IMR-90 (cell line): ENCODE results near the gene SPINDOC. TPM values are rescaled to one million over a fixed set of nuclear protein-coding genes. Genes with fewer than 3 reads are reported as not detected.

ENCODE experiments used
- ATAC-seq: fragments of 200-7000 bp; cut with Tn5 transposase; 2 replicates; pipeline ENCODE4 v1.9.1; 2020; ENCODE audit warnings: low read depth, mild to moderate bottlenecking, moderate library complexity
- Bru-seq: library from RNA; stranded (reverse); fragments of 400-500 nt; gene quantifications from one replicate; lab custom pipeline; 2021; lab: Mats Ljungman, UMichigan
- BruChase-seq, 2 experiments: library from RNA; stranded (reverse); fragments of 400-500 nt; gene quantifications; one replicate each; lab custom pipeline; 2021; lab: Mats Ljungman, UMichigan
- BruUV-seq: library from RNA; stranded (reverse); fragments of 400-500 nt; replicated peaks from 2 replicates; lab custom pipeline; 2021; lab: Mats Ljungman, UMichigan
- CTCF ChIA-PET: fragments of 300-600 bp; formaldehyde crosslinking; extraction: SDS; loops from one replicate; lab custom pipeline; 2021; ENCODE audit warnings: antibody characterized with exemption; lab: Yijun Ruan, JAX
- POLR2A ChIA-PET: fragments of 300-600 bp; sonication (Branson Sonifier 250); formaldehyde crosslinking; loops from one replicate; lab custom pipeline; 2022; ENCODE audit warnings: antibody characterized with exemption; ENCODE audit not compliant: unreplicated experiment; lab: Charles Lee
- DNase-seq: peaks from one replicate; pipeline ENCODE4 v3.0.0; 2013
- H2AFZ ChIP-seq: replicated peaks from 2 replicates; pipeline ENCODE3; 2013; ENCODE audit warnings: low read length, mild to moderate bottlenecking; ENCODE audit not compliant: poor library complexity
- H2AK5ac ChIP-seq: 2 replicates; pipeline ENCODE4 v1.6.1; 2013; ENCODE audit warnings: low read depth, low read length, inconsistent platforms
- H2AK9ac ChIP-seq: replicated peaks from 2 replicates; pipeline ENCODE3; 2013; ENCODE audit warnings: mild to moderate bottlenecking, low read depth, low read length, moderate library complexity; ENCODE audit not compliant: poor library complexity
- H2BK120ac ChIP-seq: 2 replicates; pipeline ENCODE4 v1.6.1; 2013; ENCODE audit warnings: low read depth, low read length, inconsistent platforms
- H2BK15ac ChIP-seq: 3 replicates; pipeline ENCODE4 v1.6.1; 2013; ENCODE audit warnings: low read depth, low read length, inconsistent platforms
- H2BK20ac ChIP-seq: 2 replicates; pipeline ENCODE4 v1.6.1; 2013; ENCODE audit warnings: low read depth, mild to moderate bottlenecking, inconsistent platforms, low read length, moderate library complexity
- H2BK5ac ChIP-seq: 2 replicates; pipeline ENCODE4 v1.6.1; 2013; ENCODE audit warnings: mild to moderate bottlenecking, low read depth, low read length, inconsistent platforms; ENCODE audit not compliant: poor library complexity, severe bottlenecking
- H3K14ac ChIP-seq: replicated peaks from 2 replicates; pipeline ENCODE4 v1.6.1; 2013; ENCODE audit warnings: low read depth, low read length, inconsistent platforms
- H3K18ac ChIP-seq: 2 replicates; pipeline ENCODE4 v1.6.1; 2013; ENCODE audit warnings: low read depth, low read length, control low read depth
- H3K23ac ChIP-seq: 2 replicates; pipeline ENCODE4 v1.6.1; 2013; ENCODE audit warnings: low read depth, low read length, inconsistent platforms
- H3K27ac ChIP-seq: 2 replicates; pipeline ENCODE4 v1.5.1; 2013; ENCODE audit warnings: mild to moderate bottlenecking, control low read depth, low read length; ENCODE audit not compliant: insufficient read depth
- H3K27me3 ChIP-seq: 2 replicates; pipeline ENCODE4 v1.6.1; 2013; ENCODE audit warnings: low read length; ENCODE audit not compliant: control insufficient read depth, insufficient read depth
- H3K36me3 ChIP-seq: 2 replicates; pipeline ENCODE4 v1.6.1; 2013; ENCODE audit warnings: low read length, mixed read lengths; ENCODE audit not compliant: control insufficient read depth, insufficient read depth
- H3K4ac ChIP-seq: 2 replicates; pipeline ENCODE4 v1.6.1; 2013; ENCODE audit warnings: low read depth, low read length, inconsistent platforms
- H3K4me1 ChIP-seq: 2 replicates; pipeline ENCODE4 v1.6.1; 2013; ENCODE audit warnings: low read length, mixed read lengths; ENCODE audit not compliant: control insufficient read depth, insufficient read depth
- H3K4me2 ChIP-seq: 2 replicates; pipeline ENCODE4 v1.6.1; 2013; ENCODE audit warnings: low read depth, mild to moderate bottlenecking, control low read depth, low read length, moderate library complexity
- H3K4me3 ChIP-seq: 2 replicates; pipeline ENCODE4 v1.5.1; 2013; ENCODE audit warnings: low read depth, mild to moderate bottlenecking, control low read depth, low read length, moderate library complexity; ENCODE audit not compliant: insufficient read depth
- H3K56ac ChIP-seq: 2 replicates; pipeline ENCODE4 v1.6.1; 2013; ENCODE audit warnings: low read length, inconsistent platforms; ENCODE audit not compliant: insufficient read depth; ENCODE audit errors: extremely low read depth
- H3K79me1 ChIP-seq, 2 experiments: 2 replicates each; pipeline ENCODE4 v1.6.1; 2013; ENCODE audit warnings: low read length in 2 of 2, inconsistent platforms in 1 of 2, low read depth in 1 of 2
- H3K9ac ChIP-seq: 2 replicates; pipeline ENCODE4 v1.6.1; 2013; ENCODE audit warnings: low read depth, low read length, control low read depth
- H3K9me1 ChIP-seq: 2 replicates; pipeline ENCODE4 v1.6.1; 2013; ENCODE audit warnings: low read length, inconsistent platforms; ENCODE audit not compliant: insufficient read depth
- H3K9me3 ChIP-seq: 2 replicates; pipeline ENCODE4 v1.6.1; 2013; ENCODE audit warnings: low read length; ENCODE audit not compliant: control insufficient read depth, insufficient read depth
- H4K20me1 ChIP-seq: 2 replicates; pipeline ENCODE4 v1.6.1; 2013; ENCODE audit warnings: low read length, inconsistent platforms; ENCODE audit not compliant: insufficient read depth
- H4K5ac ChIP-seq: 2 replicates; pipeline ENCODE4 v1.6.1; 2013; ENCODE audit warnings: mild to moderate bottlenecking, low read depth, low read length, control low read depth
- H4K8ac ChIP-seq, 2 experiments: 2 replicates each; pipeline ENCODE4 v1.6.1; 2013; ENCODE audit warnings: low read depth in 2 of 2, low read length in 2 of 2, control low read depth in 1 of 2, inconsistent platforms in 1 of 2
- H4K91ac ChIP-seq: 2 replicates; pipeline ENCODE4 v1.6.1; 2013; ENCODE audit warnings: low read depth, low read length, inconsistent platforms; ENCODE audit not compliant: insufficient read depth
- BHLHE40 ChIP-seq: fragments of 150-350 bp; IDR thresholded peaks from 2 replicates; pipeline ENCODE4 v1.6.1; 2016; ENCODE audit warnings: mild to moderate bottlenecking, low read depth, low read length
- CEBPB ChIP-seq: IDR thresholded peaks from 2 replicates; pipeline ENCODE4 v1.6.1; 2012; ENCODE audit warnings: low read depth, low read length, improper control_type of control experiment
- MAZ ChIP-seq: IDR thresholded peaks from 2 replicates; pipeline ENCODE4 v1.6.1; 2012; ENCODE audit warnings: low read depth, mild to moderate bottlenecking, low read length, improper control_type of control experiment, moderate library complexity, borderline replicate concordance
- MXI1 ChIP-seq: IDR thresholded peaks from 2 replicates; pipeline ENCODE4 v1.6.1; 2012; ENCODE audit warnings: low read depth, mild to moderate bottlenecking, low read length, moderate library complexity, borderline replicate concordance
- POLR2A ChIP-seq: IDR thresholded peaks from 2 replicates; pipeline ENCODE4 v1.6.1; 2012; ENCODE audit warnings: mild to moderate bottlenecking, low read depth, low read length
- WGBS, 2 experiments: methylation state at CpG; one replicate each; pipeline versions ENCODE4 v1.1.5 to v1.1.7; 2013; ENCODE audit warnings: missing lambda C conversion rate in 2 of 2; ENCODE audit not compliant: insufficient read length in 1 of 2; ENCODE audit errors: extremely low coverage in 2 of 2; 5-methylcytosine and 5-hydroxymethylcytosine counted together
- dilution Hi-C: fragments of 300-500 bp; cut with HindIII; formaldehyde crosslinking; loops from one replicate; pipeline ENCODE4 v1.14.3; 2018; ENCODE audit warnings: low sequenced_read_pairs; ENCODE audit not compliant: unreplicated experiment
- in situ Hi-C: fragments of 300-500 bp; cut with MboI; formaldehyde crosslinking; loops from 3 replicates; pipeline ENCODE4 v1.14.3; 2019; ENCODE audit warnings: low sequenced_read_pairs, inconsistent platforms, mixed read lengths
- intact Hi-C: fragments of 100-400 bp; cut with micrococcal nuclease; formaldehyde crosslinking; loops from 2 replicates; pipeline ENCODE4 v1.10.0; 2022
- long read RNA-seq: library from polyadenylated mRNA; unstranded; transcript quantifications from one replicate; pipeline ENCODE4 v2.0.0, GENCODE V29; 2021; ENCODE audit not compliant: unreplicated experiment
- polyA plus RNA-seq, 3 experiments: library from polyadenylated mRNA; depleted of rRNA; stranded (reverse); fragments of >200 nt; gene quantifications; 2 replicates each; pipeline ENCODE4 v1.2.3, GENCODE V29; 2012; ENCODE audit warnings: low replicate concordance in 1 of 3
- total RNA-seq: library from RNA; depleted of rRNA; stranded (reverse); fragments of >200 nt; gene quantifications from 2 replicates; pipeline ENCODE4 v1.2.3, GENCODE V29; 2012; rRNA removed
- TF ChIP-seq, protein P1 (sequence below): fragments of 150-350 bp; IDR thresholded peaks from 2 replicates; pipeline ENCODE4 v1.6.1; 2017; ENCODE audit warnings: mild to moderate bottlenecking, antibody characterized with exemption, low read length, low read depth

SPINDOC gene, protein sequence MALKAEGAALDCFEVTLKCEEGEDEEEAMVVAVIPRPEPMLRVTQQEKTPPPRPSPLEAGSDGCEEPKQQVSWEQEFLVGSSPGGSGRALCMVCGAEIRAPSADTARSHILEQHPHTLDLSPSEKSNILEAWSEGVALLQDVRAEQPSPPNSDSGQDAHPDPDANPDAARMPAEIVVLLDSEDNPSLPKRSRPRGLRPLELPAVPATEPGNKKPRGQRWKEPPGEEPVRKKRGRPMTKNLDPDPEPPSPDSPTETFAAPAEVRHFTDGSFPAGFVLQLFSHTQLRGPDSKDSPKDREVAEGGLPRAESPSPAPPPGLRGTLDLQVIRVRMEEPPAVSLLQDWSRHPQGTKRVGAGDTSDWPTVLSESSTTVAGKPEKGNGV
- total RNA-seq (10.0 and 11.9 TPM in 2 replicates), polyA plus RNA-seq (2012; rRNA removed) (29.9 and 39.0 TPM in 2 replicates), Bru-seq, nascent RNA (percentile 76 among the genes with signal in this experiment), BruChase-seq, experiment 1, labeled RNA remaining after a 6-hour chase (percentile 70 among the genes with signal in this experiment), BruChase-seq, experiment 2, labeled RNA remaining after a 2-hour chase (percentile 67 among the genes with signal in this experiment)
- polyA plus RNA-seq (2012; cell fraction: cytosol; rRNA removed): 34.0 and 34.1 TPM in 2 replicates
- 23.5 and 34.0 TPM in 2 replicates for polyA plus RNA-seq (2012; cell fraction: nucleus; rRNA removed; ENCODE audit: low replicate concordance)
- long read RNA-seq, partial matches to known transcripts: 2 of 5 reads
- long read RNA-seq, other reads (novel, unspliced or antisense): 2 of 5 reads

DNA sequence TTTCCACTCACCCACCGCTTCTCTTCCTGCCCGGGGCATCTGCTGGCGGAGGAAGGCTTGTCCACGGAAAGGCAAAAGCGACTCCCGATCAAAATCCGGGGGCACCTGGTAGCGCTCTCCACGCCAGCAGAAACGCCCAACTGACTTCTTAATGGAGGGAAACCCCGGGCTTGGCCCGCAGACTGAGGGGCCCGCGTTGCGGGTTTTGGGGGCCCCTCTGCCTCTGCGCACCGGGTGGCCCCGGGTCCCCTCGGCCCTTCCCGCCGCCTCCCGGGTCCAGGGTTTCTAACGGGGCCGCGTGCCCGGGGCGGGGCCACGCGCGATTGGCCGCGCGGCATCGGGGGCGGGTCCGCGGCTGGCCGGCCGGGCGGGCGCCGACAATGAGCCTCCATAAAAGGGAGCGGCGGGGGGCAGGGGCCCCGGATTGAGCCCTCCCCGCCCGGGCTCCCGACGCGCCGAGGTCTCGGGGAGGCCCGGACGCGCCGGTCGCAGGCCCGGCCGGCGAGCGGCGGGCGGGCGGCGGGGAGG lies at the start of gene SPINDOC:
TSS of gene SPINDOC (plus strand) at position 422 of the 528 bp plus-strand sequence. CDS start 231 bp downstream, outside the sequence.
- peak within 1 kb of the TSS; percentile 97 for H2AK5ac ChIP-seq
- peak within 1 kb of the TSS; percentile 88 for H4K91ac ChIP-seq
- ChIA-PET POLR2A (no interaction called here), CTCF (interaction anchor here (0.5 kb wide), 1 partner anchor 88 kb away, joined by 3 read pairs; no protein-coding TSS in a partner anchor)
- peak within 1 kb of the TSS; percentile 97 for H2AFZ ChIP-seq
- H3K9me1 ChIP-seq: peaks cover 9% of the 10 kb centered on the region
- H3K4me2 ChIP-seq: peak within 1 kb of the TSS; percentile 99
- WGBS, 2 experiments: 0% methylated on average over 29 of the region's 65 CpGs; no CpG with 5 or more reads in 1 of the 2 experiments
- peak within 1 kb of the TSS; percentile 76; the same call in 1 of the 2 replicates for H3K18ac ChIP-seq
- H3K4ac ChIP-seq: peak within 1 kb of the TSS; percentile 99
- peak within 1 kb of the TSS; percentile 76 for H3K56ac ChIP-seq
- no peaks in the 10 kb centered on the region for H3K27me3 ChIP-seq
- TF ChIP-seq MAZ: peak; percentile 16; the same call in 1 of the 2 replicates
- TF ChIP-seq, protein P1, sequence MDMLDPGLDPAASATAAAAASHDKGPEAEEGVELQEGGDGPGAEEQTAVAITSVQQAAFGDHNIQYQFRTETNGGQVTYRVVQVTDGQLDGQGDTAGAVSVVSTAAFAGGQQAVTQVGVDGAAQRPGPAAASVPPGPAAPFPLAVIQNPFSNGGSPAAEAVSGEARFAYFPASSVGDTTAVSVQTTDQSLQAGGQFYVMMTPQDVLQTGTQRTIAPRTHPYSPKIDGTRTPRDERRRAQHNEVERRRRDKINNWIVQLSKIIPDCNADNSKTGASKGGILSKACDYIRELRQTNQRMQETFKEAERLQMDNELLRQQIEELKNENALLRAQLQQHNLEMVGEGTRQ: peak; percentile 72
- TF ChIP-seq BHLHE40: no peak
- no peak for TF ChIP-seq CEBPB
- peak; percentile 46; the same call in 1 of the 2 replicates for TF ChIP-seq MXI1
- TF ChIP-seq POLR2A: peak; percentile 83
- H2BK20ac ChIP-seq: no peak within 1 kb of the TSS
- H2AK9ac ChIP-seq: peak within 1 kb of the TSS; percentile 99
- H3K4me3 ChIP-seq: peak within 1 kb of the TSS; percentile 98
- H2BK15ac ChIP-seq: no peak within 1 kb of the TSS
- peaks cover 4% of the 10 kb centered on the region for H3K4me1 ChIP-seq
- peak within 1 kb of the TSS; percentile 100 for H3K14ac ChIP-seq
- DNase-seq (peak; percentile 47), ATAC-seq (peak; percentile 96)
- H3K36me3 ChIP-seq: peaks cover 21% of the 10 kb centered on the region
- in situ Hi-C loops (no loop called here), dilution Hi-C loops (no loop called here), intact Hi-C loops (loop anchor here (2.0 to 5.0 kb wide), 2 partner anchors 44 to 336 kb away; partner anchors contain the start of gene ZFTA)
- H4K5ac ChIP-seq: peak within 1 kb of the TSS; percentile 81
- no peaks in the 10 kb centered on the region for H3K9me3 ChIP-seq
- H3K9ac ChIP-seq: peak within 1 kb of the TSS; percentile 98
- H4K8ac ChIP-seq: peak within 1 kb of the TSS; percentile 71 to 86
- BruUV-seq: no TSS peak
- H3K27ac ChIP-seq: peak within 1 kb of the TSS; percentile 95
- peaks cover 22 to 56% of the 10 kb centered on the region in 2 experiments for H3K79me1 ChIP-seq
- peaks cover 42% of the 10 kb centered on the region for H4K20me1 ChIP-seq
- H2BK120ac ChIP-seq: no peak within 1 kb of the TSS
- H3K23ac ChIP-seq: peak within 1 kb of the TSS; percentile 92
- H2BK5ac ChIP-seq: peak within 1 kb of the TSS; percentile 80
